Glutamatergic neuron (in vitro differentiated cells): ENCODE data around the gene MEP1A. TPM values are rescaled to one million over a fixed set of nuclear protein-coding genes. Genes with fewer than 3 reads are reported as not detected.

ENCODE experiments used
- DNase-seq: peaks from one replicate; pipeline ENCODE4 v3.0.0; 2022
- H3K27ac Mint-ChIP-seq: one replicate; pipeline ENCODE4 v1.8.0; 2020; ENCODE audit warnings: mild to moderate bottlenecking, mixed read lengths, inconsistent platforms; ENCODE audit not compliant: unreplicated experiment
- H3K27me3 Mint-ChIP-seq: one replicate; pipeline ENCODE4 v1.8.0; 2020; ENCODE audit warnings: mild to moderate bottlenecking, moderate library complexity, mixed read lengths, inconsistent platforms; ENCODE audit not compliant: unreplicated experiment
- H3K36me3 Mint-ChIP-seq: one replicate; pipeline ENCODE4 v1.8.0; 2020; ENCODE audit warnings: mild to moderate bottlenecking, mixed read lengths, inconsistent platforms; ENCODE audit not compliant: unreplicated experiment
- H3K4me1 Mint-ChIP-seq: one replicate; pipeline ENCODE4 v1.8.0; 2020; ENCODE audit warnings: mild to moderate bottlenecking, low read depth, mixed read lengths, inconsistent platforms; ENCODE audit not compliant: unreplicated experiment
- H3K4me3 Mint-ChIP-seq: one replicate; pipeline ENCODE4 v1.8.0; 2020; ENCODE audit warnings: mild to moderate bottlenecking, mixed read lengths, inconsistent platforms; ENCODE audit not compliant: unreplicated experiment
- H3K9me3 Mint-ChIP-seq: one replicate; pipeline ENCODE4 v1.8.0; 2020; ENCODE audit warnings: mild to moderate bottlenecking, moderate library complexity, mixed read lengths, inconsistent platforms; ENCODE audit not compliant: unreplicated experiment
- CTCF ChIP-seq: fragments of 200-600 bp; sonication (generic); IDR thresholded peaks from one replicate; pipeline ENCODE4 v1.5.0; 2021; ENCODE audit not compliant: partially characterized antibody, unreplicated experiment
- total RNA-seq: library from RNA; stranded (reverse); fragmentation: NEBNext Ultra II Directional; extraction: Animal tissue kit (Norgen Biotek cat#: 25700); gene quantifications from one replicate; pipeline ENCODE4 v1.2.1, GENCODE V29; 2021; ENCODE audit not compliant: unreplicated experiment

The MEP1A gene
- total RNA-seq, 1 donor from 2014 or later, result not detected

GRCh38 chr6:46776070-46776712, 17.0 kb upstream of the MEP1A start:
- Mint-ChIP-seq H3K9me3 (peaks cover 5% of the 10 kb centered on the region), H3K4me3 (no peak overlapping the region), H3K27me3 (peaks cover 5% of the 10 kb centered on the region), H3K4me1 (no peaks in the 10 kb centered on the region), H3K36me3 (no peaks in the 10 kb centered on the region), H3K27ac (no peak overlapping the region)
- no peak for DNase-seq
- no peak for TF ChIP-seq CTCF

GRCh38 chr6:46777476-46778346, 15.5 kb upstream of the MEP1A start:
- no peak overlapping the region for H3K4me3 Mint-ChIP-seq
- no peaks in the 10 kb centered on the region for H3K4me1 Mint-ChIP-seq
- peaks cover 7% of the 10 kb centered on the region for H3K27me3 Mint-ChIP-seq
- H3K36me3 Mint-ChIP-seq, result no peaks in the 10 kb centered on the region
- H3K27ac Mint-ChIP-seq, result no peak overlapping the region
- H3K9me3 Mint-ChIP-seq, result peaks cover 8% of the 10 kb centered on the region
- no peak for TF ChIP-seq CTCF
- DNase-seq, result no peak

- Mint-ChIP-seq H3K36me3 (no peaks in the 10 kb centered on the region), H3K9me3 (peaks cover 3% of the 10 kb centered on the region), H3K4me3 (no peak overlapping the region), H3K4me1 (no peaks in the 10 kb centered on the region), H3K27ac (no peak overlapping the region), H3K27me3 (peaks cover 2% of the 10 kb centered on the region)
- TF ChIP-seq CTCF, result peak; percentile 71
- peak; percentile 32 for DNase-seq
Measured at GRCh38 chr6:46781478-46782378, 11.5 kb upstream of the MEP1A start.

GRCh38 chr6:46784535-46784934, 8.7 kb upstream of the MEP1A start:
- Mint-ChIP-seq H3K27me3 (peaks cover 2% of the 10 kb centered on the region), H3K9me3 (peaks cover 3% of the 10 kb centered on the region), H3K36me3 (no peaks in the 10 kb centered on the region), H3K4me1 (no peaks in the 10 kb centered on the region), H3K27ac (no peak overlapping the region), H3K4me3 (no peak overlapping the region)
- TF ChIP-seq CTCF, result no peak
- DNase-seq, result no peak
